ENCODE results near the gene GUCY1B1.

The GUCY1B1 gene

GRCh38 chr4:155800685-155801343 is 42.0 kb downstream of the GUCY1B1 start:
- DNase-seq = no peak

- no peak for DNase-seq
Measured at GRCh38 chr4:155802190-155802959, 43.6 kb downstream of the GUCY1B1 start.

GRCh38 chr4:155805016-155805415 is 46.2 kb downstream of the GUCY1B1 start:
- no peak for DNase-seq

- DNase-seq = no peak
Measured at GRCh38 chr4:155807021-155807420, 48.2 kb downstream of the GUCY1B1 start.

GRCh38 chr4:155809835-155810234 is 51.0 kb downstream of the GUCY1B1 start:
- peak in 1 of 5 donors; percentile 65 for DNase-seq

GRCh38 chr4:155811083-155811482 is 52.3 kb downstream of the GUCY1B1 start:
- no peak for DNase-seq

- DNase-seq = no peak
Measured at GRCh38 chr4:155818639-155819038, 59.8 kb downstream of the GUCY1B1 start.

- DNase-seq = no peak
Measured at GRCh38 chr4:155819066-155819465, 60.2 kb downstream of the GUCY1B1 start.

- DNase-seq = no peak
Measured at GRCh38 chr4:155820887-155821518, 62.2 kb downstream of the GUCY1B1 start.

- no peak for DNase-seq
Measured at GRCh38 chr4:155822572-155822971, 63.8 kb downstream of the GUCY1B1 start.

- no peak for DNase-seq
Measured at GRCh38 chr4:155828628-155829027, 69.8 kb downstream of the GUCY1B1 start.

- no peak for DNase-seq
Measured at GRCh38 chr4:155832664-155833063, 73.8 kb downstream of the GUCY1B1 start.

- DNase-seq = no peak
Measured at GRCh38 chr4:155837203-155837796, 78.5 kb downstream of the GUCY1B1 start.

- no peak for DNase-seq
Measured at GRCh38 chr4:155842080-155842479, 83.3 kb downstream of the GUCY1B1 start.

GRCh38 chr4:155846929-155847328 is 88.1 kb downstream of the GUCY1B1 start:
- DNase-seq = no peak

GRCh38 chr4:155849042-155849441 is 90.2 kb downstream of the GUCY1B1 start:
- DNase-seq = no peak

GRCh38 chr4:155853189-155853588 is 94.4 kb downstream of the GUCY1B1 start:
- no peak for DNase-seq

- DNase-seq = no peak
Measured at GRCh38 chr4:155854582-155855226, 95.9 kb downstream of the GUCY1B1 start.

GRCh38 chr4:155855897-155856296 is 97.1 kb downstream of the GUCY1B1 start:
- DNase-seq = no peak

Measured in T-helper 1 cell (primary cell).